ENCODE data around the gene LYST.
A peak's percentile ranks its signal among the peaks of the same experiment; 100 is the strongest.
"Not testable (repeated sequence)": the region's sequence is repeated elsewhere in the genome, so short reads cannot be mapped to it uniquely, and the experiment has no call there.

Gene LYST

GRCh38 chr1:235855811-235856429 is 10.8 kb downstream of the LYST start:
- peak; percentile 51 for DNase-seq

DNA sequence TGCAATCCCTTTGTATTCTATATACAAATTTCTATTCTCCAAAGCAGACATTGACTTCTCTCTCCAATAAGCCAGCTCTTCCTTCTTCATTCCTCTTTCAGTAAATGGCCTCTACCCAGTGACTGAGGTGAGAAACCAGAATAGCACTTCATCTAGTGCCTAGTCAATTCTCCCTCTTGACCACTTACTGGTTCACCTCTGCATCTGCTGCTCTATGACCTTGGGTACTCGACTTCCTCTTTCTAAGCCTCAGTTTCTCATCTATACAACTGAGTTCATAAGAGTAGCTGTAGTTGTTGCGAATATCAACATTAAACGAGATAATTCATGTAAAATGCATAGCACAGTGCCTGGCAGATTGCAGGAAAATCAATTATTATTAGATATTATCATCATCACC is 12.4 kb downstream of the LYST start:
- DNase-seq = no peak

GRCh38 chr1:235853653-235854052 is 13.1 kb downstream of the LYST start:
- no peak for DNase-seq

DNA sequence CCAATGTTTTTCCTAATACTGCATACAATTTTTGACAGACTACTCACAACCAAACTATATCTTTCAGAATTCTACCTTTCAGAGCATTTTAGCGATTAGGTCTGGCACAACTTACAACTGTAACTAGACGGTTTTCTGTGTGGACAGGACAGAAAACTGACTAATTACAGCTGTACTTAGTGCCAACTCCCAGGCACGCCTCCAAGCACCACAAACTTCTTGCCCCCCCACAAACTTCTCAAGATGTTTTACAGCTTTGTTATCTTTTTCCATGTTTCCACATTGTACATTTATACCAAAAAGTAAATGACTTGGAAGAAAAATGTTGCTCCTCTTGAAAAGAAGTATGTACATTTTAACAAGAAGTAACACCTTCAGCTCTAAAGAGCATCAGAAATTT is 13.8 kb downstream of the LYST start:
- DNase-seq = no peak

DNA sequence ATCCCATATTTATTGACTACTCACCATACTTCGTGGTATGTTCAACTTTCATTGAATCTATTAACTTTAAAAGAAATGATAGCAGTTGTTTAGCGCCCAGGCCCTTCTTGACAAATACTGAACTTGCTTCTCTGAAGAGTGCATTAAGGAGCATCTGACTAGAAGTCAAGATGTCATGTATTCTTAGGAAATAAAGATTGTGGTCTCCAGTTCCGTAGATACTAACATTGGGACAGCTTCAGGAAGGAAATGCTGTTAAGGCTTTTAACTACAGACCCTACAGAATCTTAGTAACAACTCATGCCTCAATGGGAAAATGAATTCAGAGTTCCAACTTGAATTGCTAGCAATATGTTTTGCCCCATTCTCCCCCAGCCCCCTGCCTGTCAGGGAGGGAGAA is 14.8 kb downstream of the LYST start:
- DNase-seq = no peak

GRCh38 chr1:235848251-235848650 is 18.5 kb downstream of the LYST start:
- DNase-seq = not testable (repeated sequence)

- not testable (repeated sequence) for DNase-seq
These were observed 21.0 kb downstream of the LYST start for GRCh38 chr1:235845656-235846107.

GRCh38 chr1:235844776-235845175 is 21.9 kb downstream of the LYST start:
- DNase-seq = no peak

DNA sequence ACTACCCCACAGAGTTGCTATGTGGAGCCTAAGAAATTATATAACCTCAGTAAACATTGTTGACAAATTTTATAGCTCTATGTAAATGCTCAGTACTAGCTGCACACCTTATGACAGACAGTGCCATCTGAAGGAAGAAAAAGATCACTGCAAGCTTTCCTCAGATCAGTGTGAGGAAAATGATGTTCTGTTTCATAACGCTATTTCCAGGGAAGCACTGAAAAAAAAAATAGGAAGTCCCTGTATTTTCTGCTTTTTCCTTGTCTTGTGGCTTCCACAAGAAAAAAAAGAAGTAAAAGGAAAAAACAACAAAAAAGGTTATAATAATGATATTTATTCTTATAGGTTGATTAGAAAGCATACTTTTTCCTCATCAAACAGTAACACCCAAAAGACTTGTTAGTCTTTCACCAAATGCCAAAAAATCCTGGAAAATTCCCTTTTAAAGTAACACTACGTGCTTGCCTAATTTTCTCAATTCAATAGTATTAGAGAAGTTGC is 23.2 kb downstream of the LYST start:
- DNase-seq = peak; percentile 39

DNA sequence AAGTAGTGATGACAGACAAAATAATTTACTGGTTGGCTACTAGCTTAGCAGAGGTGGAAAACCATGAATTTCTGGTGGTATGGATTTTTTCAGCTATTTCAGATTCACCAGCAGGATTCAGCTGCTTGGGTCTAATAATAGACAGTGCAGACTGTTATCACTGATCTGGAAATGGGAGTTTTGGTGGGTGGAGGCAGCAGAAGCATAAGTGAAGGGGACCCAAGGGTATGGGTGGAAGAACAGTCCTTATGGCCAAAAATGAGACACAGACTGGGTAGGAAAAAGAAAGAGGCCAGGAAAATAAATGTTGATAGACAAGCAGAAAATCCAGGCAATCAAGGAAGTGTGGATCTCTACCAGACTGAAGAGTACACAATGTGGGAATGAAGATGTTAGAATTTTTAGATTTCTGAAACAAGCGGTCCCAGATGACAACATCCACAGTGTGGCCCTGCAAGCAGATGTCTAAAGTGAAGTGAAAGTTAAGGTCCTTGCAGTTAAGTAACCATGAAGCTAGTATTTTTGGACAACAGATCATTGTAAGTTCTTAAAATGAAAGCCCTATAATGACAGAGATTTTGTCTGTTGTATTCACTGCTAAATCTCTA is 24.7 kb downstream of the LYST start:
- DNase-seq = no peak

GRCh38 chr1:235838021-235838420 is 28.7 kb downstream of the LYST start:
- DNase-seq = no peak

DNA sequence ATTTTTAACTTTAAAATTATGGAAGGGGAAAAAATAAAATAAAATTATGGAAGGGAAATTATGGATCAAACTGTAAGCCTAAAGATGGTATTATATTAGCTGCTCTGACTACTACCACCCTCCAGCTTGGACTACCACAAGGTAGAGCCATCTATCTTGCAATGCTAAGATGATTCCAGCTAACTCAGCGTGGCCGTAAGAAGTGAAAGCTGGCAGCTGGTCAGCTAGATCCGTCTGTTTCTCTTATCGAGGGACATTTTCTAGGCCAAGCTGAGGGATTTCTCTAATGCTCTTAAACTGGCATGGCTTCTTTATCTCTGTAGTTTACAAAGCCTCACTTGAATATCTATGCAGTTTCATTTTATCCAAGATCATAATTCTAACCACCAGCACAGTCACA is 31.5 kb downstream of the LYST start:
- no peak for DNase-seq

DNA sequence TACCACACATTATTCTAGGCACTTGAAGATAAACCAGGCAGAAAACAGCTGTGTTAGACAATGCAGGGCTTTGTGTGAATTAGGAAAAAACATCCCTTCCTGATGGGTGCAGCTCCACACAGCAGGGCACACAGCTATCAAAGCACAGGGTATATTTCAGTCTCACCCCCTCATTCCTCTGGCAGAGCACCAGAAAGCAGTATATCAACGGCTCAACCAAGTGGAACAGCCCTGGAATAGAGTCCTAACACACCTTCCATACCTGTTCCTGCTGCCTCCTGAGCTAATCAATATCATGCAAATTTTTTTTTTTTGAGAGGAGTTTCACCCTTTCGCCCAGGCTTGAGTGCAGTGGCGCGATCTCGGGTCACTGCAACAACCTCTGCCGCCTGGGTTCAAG is 32.1 kb downstream of the LYST start:
- DNase-seq = no peak

GRCh38 chr1:235832011-235832410 is 34.7 kb downstream of the LYST start:
- no peak for DNase-seq

DNA sequence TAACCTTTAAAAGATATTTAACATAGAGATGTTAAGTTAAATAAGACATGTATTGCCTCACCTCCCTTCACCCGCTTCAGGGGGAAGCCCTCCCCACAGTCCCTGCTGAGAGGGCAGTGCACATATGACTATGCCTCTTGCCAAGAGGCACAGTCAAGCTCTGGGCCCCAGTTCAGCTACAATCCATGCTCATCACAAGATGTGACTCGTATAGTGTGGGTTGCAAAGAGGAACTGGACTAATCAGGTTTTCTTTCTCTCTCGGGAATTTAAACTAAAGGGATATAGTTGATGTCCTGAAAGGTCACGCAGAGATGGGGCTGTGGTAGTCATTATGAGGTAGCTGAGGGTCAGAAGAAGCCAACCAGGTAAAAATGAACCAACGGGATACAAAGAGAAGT is 35.6 kb downstream of the LYST start:
- peak; percentile 68 for DNase-seq

DNA sequence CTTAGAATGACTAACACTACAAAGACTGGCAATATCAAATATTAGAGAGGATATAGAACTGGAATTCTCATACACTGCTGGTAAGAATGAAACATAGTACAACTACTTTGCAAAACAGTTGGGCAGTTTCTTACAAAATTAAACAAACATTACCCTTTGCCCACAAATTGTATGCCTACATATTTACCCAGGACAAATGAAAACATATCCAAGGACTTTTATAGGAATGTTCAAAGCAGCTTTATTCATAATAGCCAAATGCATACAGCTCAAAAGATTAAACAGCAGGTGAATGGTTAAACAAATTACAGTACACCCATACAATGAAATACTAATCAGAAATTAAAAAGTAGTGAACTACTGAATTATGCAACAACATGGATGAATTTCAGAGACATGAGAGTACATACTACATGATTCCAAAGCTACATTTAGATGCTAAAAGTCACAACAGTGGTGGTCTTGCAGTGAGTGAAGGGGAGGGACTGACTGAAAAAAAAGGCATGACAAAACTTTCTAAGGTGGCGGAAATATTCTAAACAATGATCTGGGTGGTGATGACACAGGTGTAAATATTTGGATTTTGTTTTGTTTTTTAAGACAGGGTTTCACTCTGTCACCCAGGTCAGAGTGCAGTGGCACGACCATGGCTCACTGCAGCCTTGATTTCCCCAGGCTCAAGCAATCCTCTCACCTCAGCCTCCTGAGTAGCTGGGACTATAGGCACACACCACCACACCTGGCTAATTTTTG is 40.4 kb downstream of the LYST start:
- DNase-seq = no peak

DNA sequence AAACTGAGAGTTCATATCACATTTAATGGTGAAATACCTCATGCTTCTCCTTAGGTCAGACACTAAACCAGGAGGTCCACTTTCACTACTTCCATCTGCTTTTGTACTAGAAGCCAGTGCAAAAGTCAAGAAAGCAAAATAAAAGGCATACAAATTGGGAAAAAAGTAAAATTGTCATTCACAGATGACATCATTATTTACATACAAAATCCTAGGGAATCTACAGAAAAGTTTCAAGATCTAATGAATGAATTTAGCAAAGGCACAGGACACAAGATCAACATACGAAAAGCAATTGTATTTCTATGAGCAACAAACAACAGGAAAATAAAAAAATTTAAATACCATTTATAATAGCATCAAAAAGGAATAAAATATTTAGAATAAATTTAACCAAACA is 41.5 kb downstream of the LYST start:
- no peak for DNase-seq

DNA sequence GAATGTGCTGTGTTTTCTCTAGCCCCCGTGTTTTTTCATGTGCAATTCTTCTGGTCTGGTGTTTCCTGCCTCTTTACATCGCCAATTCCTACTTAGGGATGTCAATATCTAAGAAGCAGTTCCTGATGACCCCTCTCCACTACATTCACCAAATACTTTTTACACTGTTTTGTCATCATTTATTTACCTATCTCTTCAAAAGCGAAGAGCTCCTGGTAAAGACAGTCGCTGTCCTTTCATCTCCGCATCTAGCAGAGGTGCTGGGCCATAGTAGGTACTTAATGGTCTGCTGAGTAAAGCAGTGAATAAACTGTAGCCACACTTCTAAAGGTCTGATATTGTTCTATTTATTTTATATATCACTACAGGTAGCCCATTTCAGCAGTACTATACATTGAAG is 43.0 kb downstream of the LYST start:
- DNase-seq = no peak

GRCh38 chr1:235822685-235823084 is 44.0 kb downstream of the LYST start:
- DNase-seq = peak; percentile 13

DNA sequence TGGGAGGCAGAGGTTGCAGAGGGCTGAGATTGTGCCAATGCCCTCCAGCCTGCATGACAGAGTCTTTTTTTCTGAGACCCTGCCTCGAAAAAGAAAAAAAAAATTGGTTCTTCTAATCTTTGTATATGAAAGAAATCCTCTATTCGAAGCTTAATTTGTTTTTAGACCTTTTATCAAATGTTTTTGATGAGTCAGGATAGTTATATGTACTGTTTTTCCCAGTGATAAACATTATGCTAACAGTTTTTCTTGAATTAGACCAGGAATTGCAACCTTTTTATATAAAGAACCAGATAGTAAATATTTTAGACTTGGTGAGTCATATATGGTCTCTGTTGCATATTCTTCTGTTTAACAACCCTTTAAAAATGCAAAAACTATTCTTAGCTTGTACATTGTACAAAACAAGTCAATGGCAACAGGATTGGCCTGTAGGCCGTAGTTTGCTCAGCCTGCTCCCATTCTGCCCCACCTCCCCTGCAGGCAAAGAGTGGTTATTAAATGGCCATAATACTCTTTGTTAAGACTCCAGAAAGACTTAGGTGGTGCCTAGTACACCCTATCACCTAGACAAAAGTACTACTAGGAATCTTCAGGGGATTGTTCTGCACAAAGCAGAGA is 45.2 kb downstream of the LYST start:
- peak; percentile 80 for DNase-seq

DNA sequence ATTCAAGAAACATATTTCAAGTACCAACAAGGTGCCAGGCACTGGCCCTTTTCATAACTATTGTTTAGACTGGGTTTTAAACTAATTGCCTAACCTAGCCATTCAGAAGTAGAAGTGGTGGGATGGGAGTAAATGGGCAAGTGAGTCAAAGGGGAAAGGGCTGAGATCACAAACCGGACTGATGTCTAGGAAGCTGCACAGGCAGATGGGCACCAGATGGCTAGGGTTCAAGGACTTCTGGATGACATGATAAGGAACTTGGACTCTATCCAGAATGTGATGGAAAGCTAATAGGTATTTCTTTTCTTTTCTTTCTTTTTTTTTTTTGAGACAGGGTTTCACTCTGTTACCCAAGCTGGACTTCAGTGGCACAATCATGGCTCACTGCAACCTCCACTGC is 46.6 kb downstream of the LYST start:
- no peak for DNase-seq

- DNase-seq = no peak
These were observed 48.0 kb downstream of the LYST start for GRCh38 chr1:235818632-235819136.

DNA sequence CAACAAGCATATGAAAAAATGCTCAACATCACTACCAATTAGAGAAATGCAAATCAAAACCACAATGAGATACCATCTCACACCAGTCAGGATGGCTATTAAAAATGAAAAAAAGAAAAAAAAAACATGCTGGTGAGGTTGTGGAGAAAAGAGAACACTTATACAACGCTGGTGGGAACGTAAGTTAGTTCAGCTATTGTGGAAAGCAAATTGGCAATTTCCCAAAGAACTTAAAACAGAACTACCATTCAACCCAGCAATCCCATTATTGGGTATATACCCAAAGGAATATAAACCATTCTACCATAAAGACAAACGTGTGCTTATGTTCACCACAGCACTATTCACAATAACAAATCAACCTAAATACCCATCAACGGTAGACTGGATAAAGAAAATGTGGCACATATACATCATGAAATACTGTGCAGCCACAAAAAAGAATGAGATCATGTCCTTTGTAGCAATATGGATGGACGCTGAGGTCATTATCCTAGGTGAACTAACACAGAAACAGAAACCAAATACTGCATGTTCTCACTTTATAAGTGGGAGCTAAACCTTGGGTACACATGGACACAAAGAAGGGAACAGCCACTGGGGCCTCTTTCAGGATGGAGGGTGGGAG is 49.5 kb downstream of the LYST start:
- no peak for DNase-seq
